GM21619 (cell line): Measurements from ENCODE around the gene CNTN4.
"Not testable (repeated sequence)": the region's sequence is repeated elsewhere in the genome, so short reads cannot be mapped to it uniquely, and the experiment has no call there.

ENCODE experiments used
- ATAC-seq: cut with Tn5 transposase; IDR thresholded peaks from one replicate; pipeline ENCODE4 v1.9.1; 2021; ENCODE audit not compliant: unreplicated experiment

Gene CNTN4

DNA sequence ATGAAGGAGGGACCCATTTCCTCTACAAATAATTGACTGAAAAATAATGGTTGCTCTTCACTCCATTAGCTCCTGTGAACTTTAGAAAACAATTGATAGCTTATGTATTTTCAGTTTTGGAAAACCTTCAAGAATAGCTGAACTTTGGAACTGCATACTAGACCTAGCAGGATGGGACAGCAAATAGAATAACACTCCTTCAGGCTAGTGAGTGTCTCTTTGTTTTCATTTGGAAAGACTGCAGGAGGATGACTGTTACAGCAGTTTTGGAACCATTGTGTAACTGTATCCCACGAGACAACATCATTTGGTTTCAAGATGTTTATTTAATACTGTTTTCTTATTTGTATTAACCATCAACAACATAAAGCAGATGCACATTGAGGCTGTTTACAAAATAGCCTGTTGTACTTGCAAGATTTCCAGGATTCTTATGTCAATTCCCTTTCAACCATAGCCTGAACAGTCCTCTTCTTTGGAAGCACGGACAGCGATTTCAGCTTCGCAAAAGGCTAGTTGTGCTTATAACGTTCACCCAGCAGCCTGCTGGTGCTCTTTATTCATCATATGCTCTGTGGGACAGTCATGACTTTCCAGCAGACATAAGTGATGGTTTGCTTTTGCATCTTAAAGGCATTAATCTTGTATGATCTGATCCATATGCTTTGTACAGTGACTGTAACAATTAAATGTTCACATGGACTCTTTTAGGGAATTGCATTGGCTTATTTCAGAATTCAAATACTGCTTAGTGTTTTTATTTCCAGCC lies 676.0 kb downstream of the CNTN4 start:
- ATAC-seq = no peak

DNA sequence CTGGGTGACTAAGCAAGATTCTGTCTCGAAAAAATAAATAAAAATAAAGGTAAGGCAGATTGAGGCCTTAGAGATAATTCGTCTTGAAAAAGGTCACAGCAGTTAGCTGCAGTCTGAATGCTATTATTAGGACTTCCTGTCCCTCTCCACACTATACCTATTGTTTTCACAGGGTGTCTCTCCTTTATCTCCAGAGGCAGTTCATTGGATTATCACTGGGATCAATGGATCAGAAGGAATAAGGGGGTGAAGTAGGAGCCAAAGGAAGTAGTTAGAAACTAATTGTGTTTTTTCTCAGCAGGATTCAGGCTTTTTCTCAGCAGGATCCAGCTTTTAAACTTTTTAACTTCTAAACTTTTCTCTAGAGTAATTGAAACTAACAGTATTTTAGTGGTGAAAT lies 684.6 kb downstream of the CNTN4 start:
- ATAC-seq = no peak

DNA sequence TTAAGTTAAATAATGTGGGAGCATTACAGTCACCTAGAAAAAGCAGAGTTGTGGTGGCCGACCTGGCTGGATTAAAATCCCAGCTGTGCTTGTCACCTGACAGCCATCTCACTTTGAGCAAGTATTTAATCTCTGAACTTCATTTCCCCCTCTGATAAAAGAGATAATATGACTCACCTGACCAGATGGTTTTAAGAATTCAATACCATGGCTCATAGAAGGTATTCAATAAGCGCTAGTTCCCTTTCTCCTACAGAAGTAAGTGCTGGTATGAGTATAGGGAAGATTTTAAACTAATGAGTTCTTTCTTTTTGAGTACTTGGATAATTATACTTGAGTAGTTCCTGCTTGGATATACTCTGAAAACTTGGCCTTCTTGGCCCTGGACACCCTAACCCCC lies 686.0 kb downstream of the CNTN4 start:
- ATAC-seq = no peak

- no peak for ATAC-seq
Observed at GRCh38 chr3:2790266-2790815, 691.7 kb downstream of the CNTN4 start.

DNA sequence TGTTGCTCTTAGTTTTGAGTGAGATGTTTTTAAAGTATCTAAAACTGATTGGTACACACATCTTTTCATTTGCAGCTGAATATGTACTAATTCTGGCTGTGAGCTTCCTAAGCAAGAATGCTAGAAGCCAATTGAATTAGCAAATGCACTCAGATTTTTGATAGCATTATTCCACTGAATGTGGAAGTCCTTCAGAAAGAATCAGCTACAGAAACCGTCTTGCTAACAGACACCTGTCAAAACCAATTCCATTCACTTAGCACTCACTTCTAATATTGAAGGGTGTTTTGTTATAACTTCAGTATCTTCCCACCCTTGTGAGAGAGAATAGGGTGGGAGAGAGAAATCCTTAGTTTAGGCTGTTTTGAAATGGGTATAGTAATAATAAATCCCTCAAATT lies 693.8 kb downstream of the CNTN4 start:
- ATAC-seq = no peak

GRCh38 chr3:2793987-2794386 lies 695.3 kb downstream of the CNTN4 start:
- no peak for ATAC-seq

- ATAC-seq = no peak
Observed at GRCh38 chr3:2802429-2802828, 703.8 kb downstream of the CNTN4 start.

- ATAC-seq = no peak
Observed at GRCh38 chr3:2807514-2807913, 708.8 kb downstream of the CNTN4 start.

DNA sequence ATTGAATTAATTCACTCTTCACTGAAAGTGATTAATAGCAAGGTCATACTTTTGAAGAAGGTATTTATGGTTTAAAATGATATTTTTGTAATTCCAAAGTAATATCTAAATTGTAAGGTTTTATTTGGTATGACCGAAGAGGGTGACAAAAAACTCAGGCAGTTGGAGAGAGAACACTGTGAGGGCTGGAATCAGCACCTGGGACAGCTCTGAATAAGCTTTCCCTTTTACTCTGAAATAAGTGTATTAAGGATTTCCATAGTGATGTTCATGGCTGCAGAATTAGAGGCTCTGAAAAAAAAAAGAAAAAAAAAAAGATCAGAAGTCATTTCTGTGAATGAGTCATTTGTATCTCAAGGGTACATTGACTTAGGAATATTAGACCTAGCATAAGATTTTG lies 712.1 kb downstream of the CNTN4 start:
- ATAC-seq = no peak

DNA sequence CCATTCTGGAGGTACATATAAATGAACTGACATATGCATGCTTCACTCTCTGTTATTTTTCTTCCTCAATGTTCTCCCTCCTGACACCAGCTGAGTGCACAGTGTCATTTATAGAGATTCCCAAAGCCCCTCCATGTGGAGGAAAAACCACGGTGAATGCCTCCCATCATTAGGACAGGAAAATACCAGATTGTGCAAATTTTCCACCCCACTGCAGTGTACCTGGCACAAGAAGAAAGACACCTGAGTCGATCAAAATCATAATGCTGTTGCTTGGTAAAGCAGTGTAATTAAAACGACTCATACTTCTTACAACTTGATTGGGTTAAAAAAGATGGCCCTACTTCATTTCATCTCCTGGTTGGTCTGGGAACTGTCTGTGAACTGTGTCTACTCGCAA lies 720.9 kb downstream of the CNTN4 start:
- ATAC-seq = no peak

DNA sequence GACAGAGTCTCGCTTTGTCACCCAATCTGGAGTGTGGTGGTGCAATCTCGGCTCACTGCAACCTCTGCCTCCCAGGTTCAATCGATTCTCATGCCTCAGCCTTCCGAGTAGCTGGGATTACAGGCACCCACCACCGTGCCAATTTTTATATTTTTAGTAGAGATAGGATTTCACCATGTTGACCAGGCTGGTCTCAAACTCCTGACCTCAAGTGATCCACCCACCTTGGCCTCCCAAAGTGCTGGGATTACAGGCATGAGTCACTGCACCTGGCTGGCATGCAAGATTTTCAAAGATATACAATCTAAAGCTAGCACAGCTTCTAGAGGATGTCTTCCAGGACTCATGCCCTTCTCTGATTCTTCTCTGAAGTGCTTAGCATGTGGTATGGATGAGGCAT lies 722.3 kb downstream of the CNTN4 start:
- ATAC-seq = not testable (repeated sequence)

DNA sequence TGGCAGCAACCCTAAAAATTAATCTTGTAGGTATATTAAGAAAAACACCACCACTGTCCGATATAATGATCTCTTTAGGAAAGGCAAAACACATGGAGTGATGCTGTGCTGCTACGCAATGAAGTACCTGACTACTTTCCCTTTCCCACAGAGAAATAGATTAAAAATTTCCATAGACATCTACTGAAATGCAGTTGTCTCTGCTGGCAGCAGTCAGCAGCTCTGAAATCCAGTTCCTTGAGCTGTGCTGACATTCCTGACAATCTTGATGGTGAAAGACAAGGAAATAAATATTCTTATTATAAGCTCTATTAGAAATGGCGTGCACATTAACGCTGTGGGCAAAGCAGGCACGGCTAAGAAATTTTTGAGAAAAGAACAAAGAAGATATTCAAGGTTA lies 723.9 kb downstream of the CNTN4 start:
- ATAC-seq = no peak

DNA sequence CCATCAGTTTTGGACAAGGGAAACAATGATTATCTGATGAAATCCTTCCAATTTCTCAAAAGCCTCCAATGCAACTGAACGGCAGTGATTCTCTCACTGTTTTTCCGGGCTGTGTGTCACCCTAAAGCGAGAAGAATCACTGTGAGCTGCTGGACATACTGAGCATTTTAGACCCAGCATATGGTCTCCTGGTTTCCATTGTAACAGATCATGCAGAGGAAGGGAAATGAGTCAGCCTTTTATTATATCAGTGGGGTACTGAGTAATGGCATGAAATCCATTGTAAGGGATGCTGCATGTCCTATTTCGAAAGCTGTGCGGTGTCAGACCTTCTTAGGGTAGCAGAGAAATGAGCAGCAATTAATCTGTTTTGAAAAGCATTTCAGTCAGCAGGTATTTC lies 724.4 kb downstream of the CNTN4 start:
- no peak for ATAC-seq

GRCh38 chr3:2823437-2824211 lies 725.0 kb downstream of the CNTN4 start:
- no peak for ATAC-seq

- no peak for ATAC-seq
Observed at GRCh38 chr3:2826036-2826435, 727.4 kb downstream of the CNTN4 start.

- no peak for ATAC-seq
Observed at GRCh38 chr3:2826453-2826852, 727.8 kb downstream of the CNTN4 start.

- no peak for ATAC-seq
Observed at GRCh38 chr3:2837239-2837638, 738.6 kb downstream of the CNTN4 start.

DNA sequence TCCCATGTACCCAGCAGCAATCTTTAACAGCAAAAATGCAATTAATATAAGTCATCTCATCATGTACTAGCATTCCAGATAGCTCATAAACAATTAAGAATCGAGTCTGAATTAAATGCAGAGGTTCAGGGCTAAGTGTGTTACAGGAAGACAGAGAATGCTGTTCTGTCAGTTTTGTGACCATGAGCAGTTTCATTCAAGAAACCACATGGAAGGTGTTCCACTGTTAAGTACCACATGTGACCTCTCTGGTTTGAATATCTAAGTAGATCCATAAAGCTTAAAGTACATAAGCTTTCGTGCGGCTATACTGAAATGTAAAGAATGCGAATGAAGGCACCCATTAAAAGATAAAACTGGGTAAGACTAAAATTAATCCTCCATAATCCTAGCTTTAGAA lies 739.2 kb downstream of the CNTN4 start:
- no peak for ATAC-seq

- ATAC-seq = no peak
Observed at GRCh38 chr3:2838546-2839157, 740.0 kb downstream of the CNTN4 start.

GRCh38 chr3:2839876-2840275 lies 741.2 kb downstream of the CNTN4 start:
- ATAC-seq = no peak

- ATAC-seq = no peak
Observed at GRCh38 chr3:2847062-2847841, 748.6 kb downstream of the CNTN4 start.
